K562 (cell line): Measurements from ENCODE around the gene C3orf70. TPM values are rescaled to one million over a fixed set of nuclear protein-coding genes. Genes with fewer than 3 reads are reported as not detected.
A peak's percentile ranks its signal among the peaks of the same experiment; 100 is the strongest.

Experiments used
- ATAC-seq: fragments of 200-7000 bp; cut with Tn5 transposase; 3 replicates; pipeline ENCODE4 v1.9.1; 2020; ENCODE audit warnings: moderate library complexity
- BruUV-seq: library from RNA; stranded (reverse); fragments of 400-500 nt; replicated peaks from 2 replicates; lab custom pipeline; 2021; lab: Mats Ljungman, UMichigan
- CTCF ChIA-PET: fragments of 300-600 bp; formaldehyde crosslinking; extraction: SDS; loops from one replicate; lab custom pipeline; 2021; ENCODE audit warnings: low intra/inter-chr PET ratio; lab: Yijun Ruan, JAX
- POLR2A ChIA-PET: fragments of 300-600, 350-650 bp; sonication (Branson Sonifier 250); formaldehyde crosslinking; extraction: SDS; loops from one replicate; lab custom pipeline; 2021; ENCODE audit warnings: antibody characterized with exemption, inconsistent platforms; lab: Yijun Ruan, JAX
- DNase-seq, 4 experiments: peaks; one replicate each; pipeline versions ENCODE4 v3.0.0 to v3.0.0-alpha.2; 2011 to 2018; ENCODE audit warnings: low spot score in 3 of 4, mixed read lengths in 3 of 4; ENCODE audit errors: extremely low read depth in 1 of 4
- FAIRE-seq: peaks from 2 replicates; lab custom pipeline; 2011; peaks lifted over from hg19 to GRCh38; lab: Jason Lieb, UNC
- H2AFZ ChIP-seq: 2 replicates; pipeline ENCODE4 v1.6.0; 2011; ENCODE audit warnings: low read depth, low read length, control low read depth, inconsistent platforms
- H3K27ac ChIP-seq: fragments of 200-600 bp; 3 replicates; pipeline ENCODE4 v1.8.0; 2011; ENCODE audit warnings: low read depth, mild to moderate bottlenecking, control low read depth, inconsistent platforms, low read length, moderate library complexity, mixed read lengths; ENCODE audit errors: extremely low read depth
- H3K27me3 ChIP-seq, 2 experiments: fragments of 300-600 bp in 1 of 2; 2 replicates in 1 of 2; 3 replicates in 1 of 2; pipeline versions ENCODE4 v1.6.0 to v1.8.0; 2011; ENCODE audit warnings: inconsistent platforms in 2 of 2, low read length in 2 of 2, mild to moderate bottlenecking in 1 of 2, mixed read lengths in 1 of 2, moderate library complexity in 1 of 2; ENCODE audit not compliant: control insufficient read depth in 2 of 2, insufficient read depth in 2 of 2
- H3K36me3 ChIP-seq: fragments of 300-600 bp; 3 replicates; pipeline ENCODE4 v1.8.0; 2011; ENCODE audit warnings: mild to moderate bottlenecking, low read length, inconsistent platforms; ENCODE audit not compliant: control insufficient read depth, insufficient read depth
- H3K4me1 ChIP-seq, 2 experiments: fragments of 200-600 bp in 1 of 2; replicated peaks in 1 of 2; 2 replicates in 1 of 2; 3 replicates in 1 of 2; pipeline versions ENCODE4 v1.5.1 to v1.8.0; 2011; ENCODE audit warnings: inconsistent platforms in 2 of 2, low read length in 2 of 2, mild to moderate bottlenecking in 1 of 2, mixed read lengths in 1 of 2, moderate library complexity in 1 of 2; ENCODE audit not compliant: control insufficient read depth in 2 of 2, insufficient read depth in 2 of 2
- H3K4me2 ChIP-seq: 2 replicates; pipeline ENCODE4 v1.6.1; 2011; ENCODE audit warnings: low read length, control low read depth, inconsistent platforms, mixed read lengths; ENCODE audit not compliant: insufficient read depth
- H3K4me3 ChIP-seq: fragments of 200-600 bp; sonication (generic), shearing (Covaris generic); 2 replicates; pipeline ENCODE4 v1.5.1; 2016; ENCODE audit warnings: control low read depth, inconsistent platforms
- H3K79me2 ChIP-seq: fragments of 200-600 bp; 3 replicates; pipeline ENCODE4 v1.8.0; 2011; ENCODE audit warnings: low read length, inconsistent platforms; ENCODE audit not compliant: control insufficient read depth, insufficient read depth
- H3K9ac ChIP-seq, 2 experiments: 2 replicates each; pipeline versions ENCODE4 v1.6.0 to v1.6.1; 2011; ENCODE audit warnings: low read depth in 2 of 2, low read length in 2 of 2, control low read depth in 1 of 2, inconsistent platforms in 1 of 2, mild to moderate bottlenecking in 1 of 2, mixed read lengths in 1 of 2; ENCODE audit not compliant: insufficient read depth in 1 of 2
- H3K9me1 ChIP-seq: one replicate; pipeline ENCODE4 v1.6.0; 2011; ENCODE audit warnings: inconsistent platforms, mild to moderate bottlenecking, low read length, moderate library complexity; ENCODE audit not compliant: control insufficient read depth, insufficient read depth
- H3K9me3 ChIP-seq: replicated peaks from 2 replicates; pipeline ENCODE4 v1.5.1; 2011; ENCODE audit warnings: low read depth, low read length, inconsistent platforms; ENCODE audit not compliant: control insufficient read depth, insufficient read depth
- H4K20me1 ChIP-seq: replicated peaks from 2 replicates; pipeline ENCODE4 v1.6.1; 2011; ENCODE audit warnings: low read length, inconsistent platforms, mixed read lengths; ENCODE audit not compliant: control insufficient read depth, insufficient read depth
- C11orf30 ChIP-seq: fragments of 450-650 bp; IDR thresholded peaks from 2 replicates; pipeline ENCODE4 v1.6.1; 2016; ENCODE audit warnings: low read depth, mild to moderate bottlenecking
- EHMT2 ChIP-seq: fragments of 450-650 bp; IDR thresholded peaks from 2 replicates; pipeline ENCODE4 v1.6.1; 2018; ENCODE audit warnings: antibody characterized with exemption
- ETV1 ChIP-seq: fragments of 450-650 bp; conservative IDR thresholded peaks from 2 replicates; pipeline ENCODE4 v1.6.1; 2016; ENCODE audit warnings: missing genetic modification characterization, control low read depth, low read depth, missing compliant biosample characterization
- HEY1 ChIP-seq: fragments of 250-450 bp; sonication (Bioruptor Pico); IDR thresholded peaks from 2 replicates; pipeline ENCODE4 v1.5.0; 2020; ENCODE audit warnings: mild to moderate bottlenecking, moderate library complexity, borderline replicate concordance
- MAFF ChIP-seq: IDR thresholded peaks from 2 replicates; pipeline ENCODE4 v1.6.1; 2012; ENCODE audit warnings: low read length, improper control_type of control experiment
- MAFG ChIP-seq: fragments of 450-650 bp; conservative IDR thresholded peaks from 2 replicates; pipeline ENCODE4 v1.6.1; 2016; ENCODE audit warnings: missing genetic modification characterization, missing compliant biosample characterization
- POLR2G ChIP-seq: fragments of 200-400 bp; formaldehyde crosslinking; IDR thresholded peaks from 2 replicates; pipeline ENCODE4 v1.6.1; 2017; ENCODE audit warnings: low read depth, mild to moderate bottlenecking, antibody characterized with exemption, low read length, moderate library complexity
- RNF2 ChIP-seq: sonication (generic); IDR thresholded peaks from 2 replicates; pipeline ENCODE4 v1.6.1; 2016
- ZKSCAN8 ChIP-seq: fragments of 200-800 bp; sonication (Bioruptor generic); IDR thresholded peaks from 2 replicates; pipeline ENCODE4 v1.6.1; 2016; ENCODE audit warnings: missing genetic modification characterization, missing compliant biosample characterization
- ZNF316 ChIP-seq: fragments of 450-650 bp; IDR thresholded peaks from 2 replicates; pipeline ENCODE4 v1.6.1; 2016
- ZNF436 ChIP-seq: fragments of 250-450, 450-650 bp; sonication (Bioruptor Pico); formaldehyde crosslinking; IDR thresholded peaks from 2 replicates; pipeline ENCODE4 v1.7.0; 2020; ENCODE audit warnings: mild to moderate bottlenecking
- WGBS: fragments of 100-300 bp; shearing (Covaris generic); methylation state at CpG from one replicate; pipeline ENCODE4 v1.1.6; 2016; ENCODE audit warnings: low coverage, mixed read lengths; ENCODE audit not compliant: insufficient coverage; ENCODE audit errors: missing lambda C conversion rate; 5-methylcytosine and 5-hydroxymethylcytosine counted together
- in situ Hi-C: fragments of 300-500 bp; cut with MboI; formaldehyde crosslinking; loops from 4 replicates; pipeline ENCODE4 v1.15.0; 2018; ENCODE audit warnings: inconsistent platforms, mixed read lengths
- intact Hi-C: fragments of 100-400 bp; cut with micrococcal nuclease; formaldehyde crosslinking; loops from 2 replicates; pipeline ENCODE4 v1.14.2; 2022
- polyA plus RNA-seq, 8 experiments: library from polyadenylated mRNA; depleted of rRNA in 4 of 8; stranded (reverse) in 5 of 8; unstranded in 3 of 8; fragments of >200 nt; fragmentation: Nextera tagmentation in 2 of 8; fragmentation: Illumina TruSeq in 1 of 8; extraction: Ambion mirVana in 2 of 8; extraction: Trizol in 1 of 8; gene quantifications; 2 replicates each; pipeline versions ENCODE4 v1.2.1 to v1.2.3, GENCODE V29; 2011 to 2014; ENCODE audit warnings: inconsistent platforms in 1 of 8, missing spikeins in 1 of 8
- total RNA-seq, 7 experiments: library from RNA; depleted of rRNA in 6 of 7; stranded (reverse); fragments of >200 nt in 6 of 7; fragmentation: Illumina TruSeq in 2 of 7; extraction: Trizol in 2 of 7; gene quantifications; 2 replicates each; pipeline versions ENCODE4 v1.2.1 to v1.2.3, GENCODE V29; 2011 to 2021; ENCODE audit warnings: low replicate concordance in 1 of 7

C3orf70 gene
- total and polyA plus RNA-seq, 9 of the 15 experiments (the other 6 are each of a cell fraction or from before 2014, with no cell fraction given): 0.01 to 0.04 (median 0.03) TPM; not detected in 6

- 12% methylated on average over 5 of the region's 5 CpGs for WGBS
- Histone ChIP-seq H3K27ac (no peak overlapping the region), H4K20me1 (no peaks in the 10 kb centered on the region), H3K4me1 (no peaks in the 10 kb centered on the region), H3K27me3 (peaks cover 21 to 47% of the 10 kb centered on the region in 2 experiments), H3K79me2 (no peaks in the 10 kb centered on the region), H3K9me1 (no peaks in the 10 kb centered on the region), H3K9me3 (no peaks in the 10 kb centered on the region), H3K9ac (no peak overlapping the region), H2AFZ (no peak overlapping the region), H3K4me3 (no peak overlapping the region), H3K36me3 (no peaks in the 10 kb centered on the region), H3K4me2 (no peak overlapping the region)
- FAIRE-seq (no peak), DNase-seq (no peak), ATAC-seq (no peak)
- in situ Hi-C loops: no loop called here
- TF ChIP-seq C11orf30 (peak; percentile 61; the same call in 1 of the 2 replicates), POLR2G (no peak), HEY1 (CRISPR knock-in tag) (no peak), ETV1 (tag) (no peak), RNF2 (no peak), ZNF436 (CRISPR knock-in tag) (no peak), MAFF (peak; percentile 22; the same call in 1 of the 2 replicates), EHMT2 (0 out of 2 replicates have a peak, but pooled peaks have one; percentile 45), ZKSCAN8 (CRISPR knock-in tag) (no peak), ZNF316 (peak; percentile 76), MAFG (tag) (peak; percentile 54)
- ChIA-PET POLR2A (interaction anchor here (2.3 kb wide), 1 partner anchor 10 kb away, joined by 6 read pairs; no protein-coding TSS in a partner anchor), CTCF (no interaction called here)
- no TSS peak for BruUV-seq
- intact Hi-C loops: no loop called here
Observed at GRCh38 chr3:185161761-185162160, 8.9 kb upstream of the C3orf70 start.
